DND-41 (cell line): ENCODE measurements around the gene ZNF462.

Experiments used
- ATAC-seq: fragments of 200-7000 bp; cut with Tn5 transposase; 3 replicates; pipeline ENCODE4 v1.9.1; 2021; ENCODE audit warnings: low read depth; ENCODE audit not compliant: insufficient read depth
- DNase-seq: peaks from one replicate; pipeline ENCODE4 v3.0.0-alpha.2; 2020
- H2AFZ ChIP-seq: 2 replicates; pipeline ENCODE4 v1.6.0; 2012; ENCODE audit warnings: low read depth, low read length
- H3K27ac ChIP-seq: 2 replicates; pipeline ENCODE4 v1.5.1; 2012; ENCODE audit warnings: low read length, inconsistent platforms
- H3K27me3 ChIP-seq: fragments of 200-600 bp; sonication (generic); 2 replicates; pipeline ENCODE4 v1.6.0; 2012; ENCODE audit warnings: low read length, mild to moderate bottlenecking, inconsistent platforms; ENCODE audit not compliant: insufficient read depth, poor library complexity
- H3K36me3 ChIP-seq: 2 replicates; pipeline ENCODE4 v1.5.1; 2012; ENCODE audit warnings: low read length, inconsistent platforms; ENCODE audit not compliant: insufficient read depth
- H3K4me1 ChIP-seq: 2 replicates; pipeline ENCODE4 v1.5.1; 2012; ENCODE audit warnings: mild to moderate bottlenecking, low read length; ENCODE audit not compliant: insufficient read depth
- H3K4me2 ChIP-seq: 2 replicates; pipeline ENCODE4 v1.6.0; 2012; ENCODE audit warnings: mild to moderate bottlenecking, moderate library complexity, low read length, inconsistent platforms; ENCODE audit not compliant: insufficient read depth
- H3K4me3 ChIP-seq, 2 experiments: fragments of 200-600 bp in 1 of 2; shearing (Covaris generic) in 1 of 2; 2 replicates each; pipeline ENCODE4 v1.5.1; 2012 to 2016; ENCODE audit warnings: inconsistent platforms in 2 of 2, low read length in 2 of 2, mild to moderate bottlenecking in 2 of 2, low read depth in 1 of 2, moderate library complexity in 1 of 2
- H3K79me2 ChIP-seq: 2 replicates; pipeline ENCODE4 v1.6.0; 2012; ENCODE audit warnings: low read length, inconsistent platforms; ENCODE audit not compliant: insufficient read depth
- H3K9ac ChIP-seq: 2 replicates; pipeline ENCODE4 v1.6.0; 2012; ENCODE audit warnings: low read depth, mild to moderate bottlenecking, inconsistent platforms, low read length, moderate library complexity
- H3K9me3 ChIP-seq: 2 replicates; pipeline ENCODE4 v1.5.1; 2012; ENCODE audit warnings: low read length, moderate library complexity, mild to moderate bottlenecking, inconsistent platforms; ENCODE audit not compliant: insufficient read depth, severe bottlenecking
- H4K20me1 ChIP-seq: 2 replicates; pipeline ENCODE4 v1.6.0; 2012; ENCODE audit warnings: low read length; ENCODE audit not compliant: insufficient read depth
- CTCF ChIP-seq: IDR thresholded peaks from 2 replicates; pipeline ENCODE4 v1.5.1; 2012; ENCODE audit warnings: borderline replicate concordance, low read length, moderate library complexity, mild to moderate bottlenecking; ENCODE audit not compliant: poor library complexity, severe bottlenecking; ENCODE audit errors: extremely low read depth
- EZH2 ChIP-seq: IDR thresholded peaks from 3 replicates; pipeline ENCODE4 v1.6.1; 2012; ENCODE audit warnings: borderline replicate concordance, low read depth, mild to moderate bottlenecking, moderate library complexity, low read length, inconsistent platforms; ENCODE audit not compliant: severe bottlenecking

Gene ZNF462

GRCh38 chr9:106947106-106947900 lies 84.3 kb downstream of the ZNF462 start:
- no peak for ATAC-seq
- Histone ChIP-seq H2AFZ (no peak overlapping the region), H3K4me1 (no peaks in the 10 kb centered on the region), H3K9ac (no peak overlapping the region), H3K4me2 (no peak overlapping the region), H3K27me3 (no peaks in the 10 kb centered on the region), H3K79me2 (no peaks in the 10 kb centered on the region), H3K27ac (no peak overlapping the region), H3K9me3 (no peaks in the 10 kb centered on the region), H3K36me3 (no peaks in the 10 kb centered on the region), H4K20me1 (no peaks in the 10 kb centered on the region), H3K4me3 (no peak overlapping the region)
- no peak for DNase-seq
- TF ChIP-seq CTCF (no peak), EZH2 (no peak)

GRCh38 chr9:106953174-106953573 lies 90.2 kb downstream of the ZNF462 start:
- Histone ChIP-seq H3K9ac (no peak overlapping the region), H3K4me2 (no peak overlapping the region), H3K9me3 (no peaks in the 10 kb centered on the region), H3K36me3 (no peaks in the 10 kb centered on the region), H2AFZ (no peak overlapping the region), H3K4me1 (peaks cover 2% of the 10 kb centered on the region; the same call in 1 of the 2 replicates), H3K4me3 (no peak overlapping the region), H3K27ac (no peak overlapping the region), H3K27me3 (no peaks in the 10 kb centered on the region), H3K79me2 (no peaks in the 10 kb centered on the region), H4K20me1 (no peaks in the 10 kb centered on the region)
- ATAC-seq (no peak), DNase-seq (no peak)
- TF ChIP-seq EZH2 (no peak), CTCF (no peak)

- Histone ChIP-seq H3K4me2 (no peak overlapping the region), H2AFZ (no peak overlapping the region), H3K27me3 (no peaks in the 10 kb centered on the region), H4K20me1 (no peaks in the 10 kb centered on the region), H3K9me3 (no peaks in the 10 kb centered on the region), H3K4me1 (peaks cover 2% of the 10 kb centered on the region; the same call in 1 of the 2 replicates), H3K9ac (no peak overlapping the region), H3K4me3 (no peak overlapping the region), H3K27ac (no peak overlapping the region), H3K79me2 (no peaks in the 10 kb centered on the region), H3K36me3 (no peaks in the 10 kb centered on the region)
- ATAC-seq (no peak), DNase-seq (no peak)
- TF ChIP-seq CTCF: no peak
- TF ChIP-seq EZH2: no peak
These were observed 91.6 kb downstream of the ZNF462 start for GRCh38 chr9:106954558-106954957.
